Measurements from ENCODE around the gene ULK4. TPM values are rescaled to one million over a fixed set of nuclear protein-coding genes. Genes with fewer than 3 reads are reported as not detected.

Gene ULK4
- polyA plus RNA-seq, 1 donor from 2014 or later, result 7.2 TPM

- no peak overlapping the region for H3K4me3 ChIP-seq (ENCODE audit: low read length)
- H3K79me2 ChIP-seq (replicated peaks; ENCODE audit: insufficient read depth, low read length), result no peaks in the 10 kb centered on the region
- H3K9me2 ChIP-seq (ENCODE audit: insufficient read depth, low read length), result no peaks in the 10 kb centered on the region
- no peaks in the 10 kb centered on the region for H3K36me3 ChIP-seq (ENCODE audit: insufficient read depth, low read length)
- H3K27me3 ChIP-seq (ENCODE audit: insufficient read depth, low read depth, low read length), result no peaks in the 10 kb centered on the region
- no peaks in the 10 kb centered on the region for H3F3A ChIP-seq (ENCODE audit: insufficient read depth, low read length, poor library complexity, severe bottlenecking)
- no peaks in the 10 kb centered on the region for H4K20me1 ChIP-seq (ENCODE audit: insufficient read depth)
- H3K4me2 ChIP-seq (ENCODE audit: low read length), result no peak overlapping the region
- no peak overlapping the region for H3K27ac ChIP-seq (ENCODE audit: low read length)
- H2AFZ ChIP-seq (ENCODE audit: low read depth, low read length), result no peak overlapping the region
- no peaks in the 10 kb centered on the region for H3K9me3 ChIP-seq (ENCODE audit: low read length)
- H3K9ac ChIP-seq (ENCODE audit: low read length), result no peak overlapping the region
- TF ChIP-seq EZH2 (IDR thresholded peaks at IDR 0.05; ENCODE audit: borderline replicate concordance, insufficient read depth, low read length, poor library complexity, severe bottlenecking) (no peak), REST (IDR thresholded peaks at IDR 0.05; ENCODE audit: borderline replicate concordance) (no peak), RAD21 (conservative IDR thresholded peaks at IDR 0.05) (no peak), TAF1 (IDR thresholded peaks at IDR 0.05; ENCODE audit: low read depth) (no peak), EP300 (conservative IDR thresholded peaks at IDR 0.05; ENCODE audit: poor library complexity, severe bottlenecking) (no peak), MXI1 (conservative IDR thresholded peaks at IDR 0.05; ENCODE audit: poor library complexity, severe bottlenecking) (no peak), SMC3 (conservative IDR thresholded peaks at IDR 0.05; ENCODE audit: poor library complexity) (no peak), POLR2AphosphoS5 (IDR thresholded peaks at IDR 0.05) (no peak), CTCF (IDR thresholded peaks at IDR 0.05; ENCODE audit: poor library complexity, severe bottlenecking) (no peak)
Measured at GRCh38 chr3:41629072-41629471, 332.8 kb downstream of the ULK4 start.

- Histone ChIP-seq H3K79me2 (replicated peaks; ENCODE audit: insufficient read depth, low read length) (no peaks in the 10 kb centered on the region), H3K4me3 (ENCODE audit: low read length) (no peak overlapping the region), H3K27ac (ENCODE audit: low read length) (no peak overlapping the region), H4K20me1 (ENCODE audit: insufficient read depth) (no peaks in the 10 kb centered on the region), H3K4me2 (ENCODE audit: low read length) (no peak overlapping the region), H3F3A (ENCODE audit: insufficient read depth, low read length, poor library complexity, severe bottlenecking) (no peaks in the 10 kb centered on the region), H3K27me3 (ENCODE audit: insufficient read depth, low read depth, low read length) (no peaks in the 10 kb centered on the region), H3K9me2 (ENCODE audit: insufficient read depth, low read length) (no peaks in the 10 kb centered on the region), H3K9ac (ENCODE audit: low read length) (no peak overlapping the region), H3K9me3 (ENCODE audit: low read length) (no peaks in the 10 kb centered on the region), H2AFZ (ENCODE audit: low read depth, low read length) (no peak overlapping the region), H3K36me3 (ENCODE audit: insufficient read depth, low read length) (no peaks in the 10 kb centered on the region)
- TF ChIP-seq EZH2 (IDR thresholded peaks at IDR 0.05; ENCODE audit: borderline replicate concordance, insufficient read depth, low read length, poor library complexity, severe bottlenecking) (no peak), SMC3 (conservative IDR thresholded peaks at IDR 0.05; ENCODE audit: poor library complexity) (no peak), TAF1 (IDR thresholded peaks at IDR 0.05; ENCODE audit: low read depth) (no peak), CTCF (IDR thresholded peaks at IDR 0.05; ENCODE audit: poor library complexity, severe bottlenecking) (no peak), POLR2AphosphoS5 (IDR thresholded peaks at IDR 0.05) (no peak), MXI1 (conservative IDR thresholded peaks at IDR 0.05; ENCODE audit: poor library complexity, severe bottlenecking) (no peak), EP300 (conservative IDR thresholded peaks at IDR 0.05; ENCODE audit: poor library complexity, severe bottlenecking) (no peak), REST (IDR thresholded peaks at IDR 0.05; ENCODE audit: borderline replicate concordance) (no peak), RAD21 (conservative IDR thresholded peaks at IDR 0.05) (no peak)
Measured at GRCh38 chr3:41627477-41628087, 334.3 kb downstream of the ULK4 start.

Measured in neural cell (in vitro differentiated cells).